Calu3 (cell line): Measurements from ENCODE around the gene COL11A1. TPM values are rescaled to one million over a fixed set of nuclear protein-coding genes. Genes with fewer than 3 reads are reported as not detected.

Source experiments
- BruUV-seq: library from RNA; stranded (reverse); fragments of 400-500 nt; replicated peaks from 2 replicates; lab custom pipeline; 2021; lab: Mats Ljungman, UMichigan
- CTCF ChIA-PET: fragments of 300-600 bp; sonication (Branson Sonifier 250); formaldehyde crosslinking; loops from one replicate; lab custom pipeline; 2022; ENCODE audit warnings: antibody characterized with exemption; lab: Charles Lee
- DNase-seq: peaks from one replicate; pipeline ENCODE4 v3.0.0; 2022
- H3K27ac Mint-ChIP-seq: one replicate; pipeline ENCODE4 v1.8.0; 2022; ENCODE audit warnings: mixed read lengths; ENCODE audit not compliant: unreplicated experiment
- H3K27me3 Mint-ChIP-seq: one replicate; pipeline ENCODE4 v1.8.0; 2022; ENCODE audit warnings: mixed read lengths; ENCODE audit not compliant: unreplicated experiment
- H3K36me3 Mint-ChIP-seq: one replicate; pipeline ENCODE4 v1.8.0; 2022; ENCODE audit warnings: mild to moderate bottlenecking, moderate library complexity, mixed read lengths; ENCODE audit not compliant: insufficient read depth, unreplicated experiment
- H3K4me1 Mint-ChIP-seq: one replicate; pipeline ENCODE4 v1.8.0; 2022; ENCODE audit warnings: mild to moderate bottlenecking, low read depth, mixed read lengths; ENCODE audit not compliant: unreplicated experiment
- H3K4me3 Mint-ChIP-seq: one replicate; pipeline ENCODE4 v1.8.0; 2022; ENCODE audit warnings: mild to moderate bottlenecking, low read depth, moderate library complexity, mixed read lengths; ENCODE audit not compliant: unreplicated experiment
- H3K9me3 Mint-ChIP-seq: one replicate; pipeline ENCODE4 v1.8.0; 2022; ENCODE audit warnings: low read depth, mixed read lengths; ENCODE audit not compliant: unreplicated experiment
- intact Hi-C: fragments of 100-400 bp; cut with micrococcal nuclease; formaldehyde crosslinking; loops from one replicate; pipeline ENCODE4 v1.10.0; 2022; ENCODE audit not compliant: unreplicated experiment
- total RNA-seq: library from RNA; stranded (reverse); gene quantifications from 2 replicates; pipeline ENCODE4 v1.2.3, GENCODE V29; 2022
- TF ChIP-seq, protein P1 (sequence below): fragments of 200-600 bp; IDR thresholded peaks from one replicate; pipeline ENCODE4 v1.8.0; 2022; ENCODE audit warnings: antibody characterized with exemption; ENCODE audit not compliant: unreplicated experiment

COL11A1 gene
- total RNA-seq, 1 experiment from 2014 or later: not detected

DNA sequence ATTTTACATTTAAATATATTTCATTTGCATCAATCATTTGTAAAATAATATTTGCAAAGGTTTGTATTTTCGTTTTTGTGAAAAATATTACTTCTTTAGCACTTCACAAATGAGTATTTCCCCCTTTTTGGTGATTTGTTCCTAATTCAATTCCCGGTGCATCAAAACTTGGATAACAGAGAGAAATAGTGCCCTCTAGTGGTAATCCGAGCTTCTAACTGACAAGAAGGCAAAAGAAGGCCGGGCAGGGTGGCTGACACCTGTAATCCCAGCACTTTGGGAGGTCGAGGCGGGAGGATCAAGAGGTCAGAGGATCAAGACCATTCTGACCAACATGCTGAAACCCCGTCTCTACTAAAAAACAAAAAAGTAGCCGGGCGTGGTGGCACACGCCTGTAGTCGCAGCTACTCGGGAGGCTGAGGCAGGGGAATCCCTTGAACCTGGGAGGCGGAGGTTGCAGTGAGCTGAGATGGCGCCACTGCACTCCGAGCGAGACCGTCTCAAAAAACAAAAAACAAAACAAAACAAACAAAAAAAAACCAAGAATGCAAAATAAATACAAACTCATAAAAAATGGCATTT is 137.7 kb downstream of the COL11A1 start:
- TF ChIP-seq, protein P1, sequence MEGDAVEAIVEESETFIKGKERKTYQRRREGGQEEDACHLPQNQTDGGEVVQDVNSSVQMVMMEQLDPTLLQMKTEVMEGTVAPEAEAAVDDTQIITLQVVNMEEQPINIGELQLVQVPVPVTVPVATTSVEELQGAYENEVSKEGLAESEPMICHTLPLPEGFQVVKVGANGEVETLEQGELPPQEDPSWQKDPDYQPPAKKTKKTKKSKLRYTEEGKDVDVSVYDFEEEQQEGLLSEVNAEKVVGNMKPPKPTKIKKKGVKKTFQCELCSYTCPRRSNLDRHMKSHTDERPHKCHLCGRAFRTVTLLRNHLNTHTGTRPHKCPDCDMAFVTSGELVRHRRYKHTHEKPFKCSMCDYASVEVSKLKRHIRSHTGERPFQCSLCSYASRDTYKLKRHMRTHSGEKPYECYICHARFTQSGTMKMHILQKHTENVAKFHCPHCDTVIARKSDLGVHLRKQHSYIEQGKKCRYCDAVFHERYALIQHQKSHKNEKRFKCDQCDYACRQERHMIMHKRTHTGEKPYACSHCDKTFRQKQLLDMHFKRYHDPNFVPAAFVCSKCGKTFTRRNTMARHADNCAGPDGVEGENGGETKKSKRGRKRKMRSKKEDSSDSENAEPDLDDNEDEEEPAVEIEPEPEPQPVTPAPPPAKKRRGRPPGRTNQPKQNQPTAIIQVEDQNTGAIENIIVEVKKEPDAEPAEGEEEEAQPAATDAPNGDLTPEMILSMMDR: no peak
- H3K9me3 Mint-ChIP-seq: no peaks in the 10 kb centered on the region
- H3K36me3 Mint-ChIP-seq: no peaks in the 10 kb centered on the region
- intact Hi-C loops: loop anchor here (10.0 kb wide), 2 partner anchors 976 to 1316 kb away; partner anchors contain the start of gene OLFM3
- H3K4me1 Mint-ChIP-seq: no peaks in the 10 kb centered on the region
- DNase-seq: peak; percentile 18
- CTCF ChIA-PET: interaction anchor here (0.9 kb wide), 1 partner anchor 1317 kb away, joined by 5 read pairs; no protein-coding TSS in a partner anchor
- H3K27ac Mint-ChIP-seq: no peak overlapping the region
- no TSS peak for BruUV-seq
- no peaks in the 10 kb centered on the region for H3K27me3 Mint-ChIP-seq
- H3K4me3 Mint-ChIP-seq: no peak overlapping the region

DNA sequence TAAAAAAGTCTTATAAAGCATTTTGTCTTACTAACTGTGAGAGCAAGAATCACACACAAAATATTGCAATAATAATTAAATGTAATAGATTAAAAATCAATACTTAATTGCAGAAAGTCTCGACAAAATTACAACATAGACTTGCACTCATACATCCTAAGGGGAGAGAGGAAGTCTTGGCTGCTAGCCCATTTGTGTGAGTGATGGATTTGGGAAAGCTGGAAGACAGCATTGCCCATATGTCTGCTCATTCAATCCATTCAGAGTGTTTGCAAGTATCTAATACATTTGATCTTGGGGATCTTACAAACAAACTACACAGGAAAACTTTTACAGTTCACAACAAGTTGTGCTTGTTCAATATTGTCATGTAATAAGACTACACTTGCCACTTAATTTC is 140.5 kb downstream of the COL11A1 start:
- intact Hi-C loops: no loop called here
- CTCF ChIA-PET: no interaction called here
- no peak for DNase-seq

DNA sequence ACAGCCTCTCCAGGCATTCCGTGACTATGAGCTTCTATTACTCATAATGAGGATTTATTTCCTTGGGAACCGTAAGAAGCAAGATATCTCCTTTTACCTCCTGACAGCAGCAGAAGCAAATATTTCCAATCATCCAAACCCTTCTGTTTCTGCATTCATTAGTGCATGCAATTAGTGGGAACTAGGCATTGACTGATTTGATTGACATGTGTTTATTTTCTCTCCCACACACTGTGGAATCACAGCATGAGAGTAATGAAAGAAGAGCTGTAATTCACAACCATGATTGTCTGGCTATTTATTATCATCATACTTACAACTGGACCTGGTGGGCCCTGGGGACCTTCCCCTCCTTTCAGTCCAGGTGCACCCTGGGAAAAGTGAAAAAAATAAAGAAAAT is 146.8 kb downstream of the COL11A1 start:
- TF ChIP-seq, protein P1: no peak
- Mint-ChIP-seq H3K27ac (no peak overlapping the region), H3K36me3 (no peaks in the 10 kb centered on the region), H3K9me3 (peaks cover 5% of the 10 kb centered on the region), H3K4me1 (no peaks in the 10 kb centered on the region), H3K27me3 (no peaks in the 10 kb centered on the region), H3K4me3 (no peak overlapping the region)
- no peak for DNase-seq
- CTCF ChIA-PET: no interaction called here
- intact Hi-C loops: no loop called here
- BruUV-seq: no TSS peak

More for the DNA sequence above, 140.5 kb downstream of the COL11A1 start:
- TF ChIP-seq, protein P1: no peak
- Mint-ChIP-seq H3K27ac (no peak overlapping the region), H3K27me3 (no peaks in the 10 kb centered on the region), H3K36me3 (no peaks in the 10 kb centered on the region), H3K9me3 (no peaks in the 10 kb centered on the region), H3K4me3 (no peak overlapping the region), H3K4me1 (no peaks in the 10 kb centered on the region)
- BruUV-seq: no TSS peak

DNA sequence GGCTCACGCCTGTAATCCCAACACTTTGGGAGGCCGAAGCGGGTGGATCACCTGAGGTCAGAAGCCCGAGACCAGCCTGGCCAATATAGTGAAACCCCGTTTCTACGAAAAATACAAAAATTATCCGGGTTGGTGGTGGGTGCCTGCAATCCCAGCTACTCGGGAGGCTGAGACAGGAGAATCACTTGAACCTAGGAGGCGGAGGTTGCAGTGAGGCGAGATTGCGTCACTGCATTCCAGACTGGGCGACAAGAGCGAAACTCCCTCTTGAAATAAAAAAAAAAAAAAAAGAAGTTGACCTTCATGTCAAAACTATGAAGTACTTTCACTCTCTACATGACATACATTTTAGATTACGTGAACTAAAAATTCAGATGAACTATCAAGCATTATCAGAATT is 153.7 kb downstream of the COL11A1 start:
- intact Hi-C loops: no loop called here
- BruUV-seq: no TSS peak
- Mint-ChIP-seq H3K9me3 (peaks cover 5% of the 10 kb centered on the region), H3K4me1 (no peaks in the 10 kb centered on the region), H3K36me3 (no peaks in the 10 kb centered on the region), H3K27ac (no peak overlapping the region), H3K4me3 (no peak overlapping the region), H3K27me3 (no peaks in the 10 kb centered on the region)
- CTCF ChIA-PET: no interaction called here
- no peak for DNase-seq
- TF ChIP-seq, protein P1: no peak
